SK-N-MC (cell line): Measurements from ENCODE around the gene SLC2A10.

Source experiments
- DNase-seq: peaks from one replicate; pipeline ENCODE4 v3.0.0-alpha.2; 2011; ENCODE audit warnings: low read depth, low spot score
- H3K27ac ChIP-seq: fragments of 200-600 bp; sonication (generic); 2 replicates; pipeline ENCODE4 v1.5.1; 2016; ENCODE audit warnings: mixed run types
- H3K36me3 ChIP-seq: fragments of 200-600 bp; sonication (generic); 2 replicates; pipeline ENCODE4 v1.6.1; 2017; ENCODE audit warnings: antibody characterized with exemption, low read length, mixed read lengths; ENCODE audit not compliant: insufficient read depth
- H3K4me3 ChIP-seq: fragments of 200-600 bp; sonication (generic); 2 replicates; pipeline ENCODE4 v1.5.1; 2016
- H3K9ac ChIP-seq: fragments of 200-600 bp; sonication (generic); 2 replicates; pipeline ENCODE4 v1.8.0; 2017; ENCODE audit warnings: mixed run types, mixed read lengths; ENCODE audit not compliant: insufficient read length
- H3K9me3 ChIP-seq: fragments of 200-600 bp; sonication (generic); 2 replicates; pipeline ENCODE4 v1.6.1; 2017; ENCODE audit warnings: low read depth, mild to moderate bottlenecking, antibody characterized with exemption, low read length, moderate library complexity, mixed read lengths
- EZH2 ChIP-seq: fragments of 200-600 bp; sonication (generic); IDR thresholded peaks from one replicate; pipeline ENCODE4 v1.6.1; 2017; ENCODE audit warnings: antibody characterized with exemption
- FOXP2 ChIP-seq: optimal IDR thresholded peaks from 2 replicates; pipeline ENCODE3; 2011; ENCODE audit warnings: mild to moderate bottlenecking, moderate library complexity; ENCODE audit not compliant: insufficient read depth; ENCODE audit errors: extremely low read length, control extremely low read depth
- POLR2AphosphoS5 ChIP-seq: IDR thresholded peaks from 2 replicates; pipeline ENCODE4 v1.6.1; 2012; ENCODE audit warnings: mild to moderate bottlenecking, low read depth, low read length, borderline replicate concordance

The SLC2A10 gene

DNA sequence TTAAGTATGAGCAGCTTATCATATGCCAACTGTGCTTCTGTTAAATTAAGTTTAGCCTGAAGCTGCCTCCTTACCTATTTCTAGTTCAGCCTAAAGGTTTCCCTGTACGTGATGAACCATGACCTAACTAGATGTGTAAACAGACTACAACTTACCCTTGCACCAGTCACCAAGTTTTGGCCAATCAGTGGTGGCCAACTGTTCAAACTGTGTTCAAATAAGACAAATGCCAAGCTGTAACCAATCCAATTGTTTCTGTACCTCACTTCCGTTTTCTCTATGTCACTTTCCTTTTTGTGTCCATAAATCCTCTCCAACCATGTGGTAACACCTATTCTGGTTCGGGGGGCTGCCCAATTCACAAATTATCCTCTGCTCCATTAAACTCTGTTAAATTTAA is 6.0 kb upstream of the SLC2A10 start:
- Histone ChIP-seq H3K36me3 (no peaks in the 10 kb centered on the region), H3K27ac (no peak overlapping the region), H3K4me3 (no peak overlapping the region), H3K9me3 (0 out of 2 replicates have a peak, but pooled peaks cover 3% of the 10 kb centered on the region), H3K9ac (no peak overlapping the region)
- TF ChIP-seq FOXP2 (no peak), POLR2AphosphoS5 (no peak), EZH2 (no peak)
- DNase-seq: no peak

DNA sequence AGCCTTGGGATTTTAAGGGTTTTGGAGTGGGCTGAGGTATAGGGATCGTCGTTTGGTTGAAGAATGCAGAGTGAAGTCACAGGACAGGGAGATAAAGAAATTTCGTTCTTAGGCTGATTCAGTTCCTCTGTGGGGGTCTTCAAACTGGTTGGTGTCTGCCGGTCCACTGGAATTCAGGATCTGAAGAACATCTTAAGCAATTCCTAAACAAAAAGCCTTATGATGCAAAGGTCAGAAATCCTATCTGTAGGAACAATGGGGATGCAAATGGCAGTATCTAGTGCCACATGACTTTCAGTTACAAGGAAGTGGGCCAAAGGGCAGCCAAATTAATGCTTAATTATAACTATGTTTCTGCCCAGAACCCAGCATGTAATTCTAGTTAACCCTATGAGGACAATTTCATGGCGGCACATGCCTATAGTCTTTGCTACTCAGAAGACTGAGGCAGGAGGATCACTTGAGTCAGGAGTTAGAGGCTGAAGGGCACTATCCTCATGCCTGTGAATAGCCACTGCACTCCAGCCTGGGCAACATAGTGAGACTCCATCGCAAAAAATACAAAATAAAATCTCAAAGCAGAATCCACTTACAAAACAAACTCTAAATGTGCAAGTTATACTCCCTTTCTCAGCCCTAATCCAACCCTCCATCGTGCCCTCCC is 4.6 kb upstream of the SLC2A10 start:
- TF ChIP-seq EZH2 (no peak), POLR2AphosphoS5 (no peak), FOXP2 (no peak)
- H3K9ac ChIP-seq: no peak overlapping the region
- H3K36me3 ChIP-seq: no peaks in the 10 kb centered on the region
- no peak overlapping the region for H3K27ac ChIP-seq
- H3K9me3 ChIP-seq: 0 out of 2 replicates have a peak, but pooled peaks cover 3% of the 10 kb centered on the region
- no peak overlapping the region for H3K4me3 ChIP-seq
- DNase-seq: no peak

DNA sequence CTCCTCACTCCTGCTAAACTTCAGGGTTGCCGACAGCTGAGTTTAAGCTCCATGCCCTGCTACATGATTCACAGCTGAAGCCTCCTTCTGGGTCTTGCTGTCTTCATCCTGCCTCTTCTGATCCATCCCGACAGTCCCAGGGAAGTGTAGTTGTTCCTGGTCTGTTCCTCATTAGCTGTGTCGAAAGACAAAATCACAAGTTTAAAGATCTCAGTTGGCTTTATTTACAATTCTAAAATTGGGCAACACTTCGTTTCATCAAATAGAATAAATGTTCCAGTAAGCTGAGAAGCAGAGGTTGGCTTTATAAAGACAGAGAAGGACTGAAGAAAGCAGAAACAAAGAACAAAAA is 4.1 kb upstream of the SLC2A10 start:
- no peaks in the 10 kb centered on the region for H3K36me3 ChIP-seq
- H3K9me3 ChIP-seq: 0 out of 2 replicates have a peak, but pooled peaks cover 3% of the 10 kb centered on the region
- TF ChIP-seq EZH2 (no peak), POLR2AphosphoS5 (no peak)
- DNase-seq: no peak
- no peak overlapping the region for H3K4me3 ChIP-seq
- no peak overlapping the region for H3K9ac ChIP-seq
- H3K27ac ChIP-seq: no peak overlapping the region

DNA sequence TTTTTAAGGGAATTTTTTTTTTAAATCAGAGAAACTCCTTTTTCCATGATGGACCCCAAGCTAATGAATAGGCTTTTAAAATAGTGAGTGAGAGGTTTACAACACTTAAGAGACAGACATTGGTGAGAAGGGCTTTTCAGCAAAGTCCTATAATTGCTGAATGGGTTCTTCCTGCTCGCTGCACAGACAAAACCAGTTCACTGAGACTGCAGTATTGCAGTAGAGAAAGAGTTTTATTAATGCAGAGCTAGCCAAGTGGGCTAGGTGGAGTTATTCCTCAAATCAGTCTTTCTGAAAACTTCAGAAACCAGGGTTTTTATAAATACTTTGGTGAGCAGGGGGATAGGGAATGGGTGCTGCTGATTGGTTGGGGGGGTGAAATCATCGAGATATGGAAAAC is 3.2 kb upstream of the SLC2A10 start:
- Histone ChIP-seq H3K4me3 (no peak overlapping the region), H3K9me3 (0 out of 2 replicates have a peak, but pooled peaks cover 3% of the 10 kb centered on the region), H3K36me3 (no peaks in the 10 kb centered on the region), H3K27ac (no peak overlapping the region), H3K9ac (no peak overlapping the region)
- no peak for TF ChIP-seq FOXP2
- no peak for TF ChIP-seq EZH2
- no peak for TF ChIP-seq POLR2AphosphoS5
- DNase-seq: no peak

DNA sequence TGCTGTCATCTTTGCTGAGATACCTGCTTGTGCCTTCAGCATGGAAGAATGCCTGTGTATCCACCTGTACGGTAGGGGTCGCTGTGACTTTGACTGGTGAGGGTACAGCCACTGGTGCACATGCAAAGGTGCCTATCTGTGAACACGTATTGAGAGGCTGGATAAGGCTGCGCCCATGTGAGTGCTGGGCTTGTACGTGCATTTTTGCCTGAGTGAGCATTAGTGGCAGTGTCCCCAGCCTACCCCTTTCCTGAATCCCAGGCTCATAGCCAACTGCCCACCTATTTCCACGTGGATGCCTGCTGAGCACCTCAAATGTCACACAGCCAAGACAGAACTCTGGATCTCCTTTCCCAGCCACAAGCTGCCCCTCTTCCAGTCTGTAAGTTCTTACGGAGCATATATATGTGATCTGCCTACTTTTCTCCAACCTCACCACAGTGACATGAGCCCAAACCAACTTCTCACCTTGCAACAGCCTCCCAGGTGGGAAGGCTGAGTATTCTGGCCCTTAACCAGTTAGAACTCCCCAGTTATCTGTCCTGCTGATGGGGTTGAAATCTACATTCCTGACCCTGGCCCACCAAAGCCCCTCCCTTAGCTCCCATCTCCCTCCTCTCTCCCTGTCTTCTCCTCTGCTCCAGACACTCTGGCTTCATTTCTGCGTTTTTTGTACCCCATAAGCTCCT is 1.1 kb upstream of the SLC2A10 start:
- H3K27ac ChIP-seq: no peak overlapping the region
- H3K9me3 ChIP-seq: 0 out of 2 replicates have a peak, but pooled peaks cover 3% of the 10 kb centered on the region
- H3K4me3 ChIP-seq: no peak overlapping the region
- TF ChIP-seq POLR2AphosphoS5 (no peak), EZH2 (no peak)
- no peak for DNase-seq
- H3K9ac ChIP-seq: no peak overlapping the region
- H3K36me3 ChIP-seq: no peaks in the 10 kb centered on the region

DNA sequence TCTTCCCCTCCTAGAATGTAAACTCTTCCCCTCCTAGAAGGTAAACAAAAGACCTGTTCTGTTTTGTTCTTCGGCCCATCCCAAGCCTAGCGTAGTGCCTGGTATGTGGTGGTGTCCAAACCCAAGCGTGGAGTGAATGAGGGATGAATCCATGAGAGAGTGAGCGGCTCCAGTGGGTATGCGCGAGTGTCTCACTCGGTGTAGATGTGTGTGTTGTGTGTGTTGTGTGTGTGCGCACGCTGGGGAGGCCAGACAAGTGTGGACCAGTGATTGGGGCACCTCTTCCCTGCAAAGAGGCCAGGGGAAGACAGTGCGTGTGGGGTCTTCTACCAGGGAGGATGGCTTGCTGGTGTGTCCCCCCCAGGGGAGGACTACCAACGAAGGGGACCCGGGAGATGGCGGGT is 392 bp upstream of the SLC2A10 start:
- H3K27ac ChIP-seq: no peak overlapping the region
- no peaks in the 10 kb centered on the region for H3K36me3 ChIP-seq
- no peak overlapping the region for H3K9ac ChIP-seq
- TF ChIP-seq POLR2AphosphoS5 (no peak), FOXP2 (no peak), EZH2 (no peak)
- no peak for DNase-seq
- 0 out of 2 replicates have a peak, but pooled peaks cover 3% of the 10 kb centered on the region for H3K9me3 ChIP-seq
- no peak overlapping the region for H3K4me3 ChIP-seq

DNA sequence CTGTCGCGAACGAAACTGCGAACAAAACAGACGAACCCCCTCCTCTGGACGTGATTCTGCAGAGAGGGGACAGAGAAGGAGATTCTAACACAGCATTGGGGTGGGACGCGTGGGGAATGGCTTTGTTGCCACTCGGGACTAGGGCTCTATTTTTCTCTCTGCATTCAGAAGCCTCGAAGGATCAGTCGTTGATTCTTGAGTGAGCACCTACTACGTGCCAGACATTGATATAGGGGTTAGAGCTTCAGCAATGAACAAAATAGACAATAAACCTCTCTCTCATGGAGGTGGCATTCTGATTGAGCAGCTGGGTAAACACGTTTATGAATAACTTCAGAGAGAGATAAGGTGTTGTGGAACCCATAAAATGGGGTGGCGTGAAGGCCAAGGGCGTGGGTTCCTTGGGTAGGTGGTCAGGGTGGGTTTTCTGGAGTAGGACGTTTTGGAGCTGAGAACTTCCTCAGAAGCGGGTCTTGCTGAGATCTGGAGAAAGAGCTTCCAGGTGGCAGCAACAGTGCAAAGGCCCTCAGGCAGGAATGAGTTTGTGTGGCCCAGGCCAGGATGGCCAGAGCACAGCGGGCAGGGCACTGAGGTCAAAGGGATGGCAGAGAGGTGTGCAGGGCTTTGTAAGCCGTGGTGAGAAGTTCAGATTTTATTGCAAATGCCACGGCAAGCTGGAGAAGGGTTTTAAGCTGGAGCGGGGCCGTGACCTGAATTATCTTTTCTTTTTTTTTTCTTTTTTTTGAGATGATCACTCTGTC is 884 bp downstream of the SLC2A10 start:
- Histone ChIP-seq H3K36me3 (no peaks in the 10 kb centered on the region), H3K9me3 (0 out of 2 replicates have a peak, but pooled peaks cover 3% of the 10 kb centered on the region), H3K4me3 (no peak overlapping the region), H3K27ac (no peak overlapping the region), H3K9ac (no peak overlapping the region)
- DNase-seq: no peak
- TF ChIP-seq POLR2AphosphoS5: no peak
- no peak for TF ChIP-seq FOXP2

DNA sequence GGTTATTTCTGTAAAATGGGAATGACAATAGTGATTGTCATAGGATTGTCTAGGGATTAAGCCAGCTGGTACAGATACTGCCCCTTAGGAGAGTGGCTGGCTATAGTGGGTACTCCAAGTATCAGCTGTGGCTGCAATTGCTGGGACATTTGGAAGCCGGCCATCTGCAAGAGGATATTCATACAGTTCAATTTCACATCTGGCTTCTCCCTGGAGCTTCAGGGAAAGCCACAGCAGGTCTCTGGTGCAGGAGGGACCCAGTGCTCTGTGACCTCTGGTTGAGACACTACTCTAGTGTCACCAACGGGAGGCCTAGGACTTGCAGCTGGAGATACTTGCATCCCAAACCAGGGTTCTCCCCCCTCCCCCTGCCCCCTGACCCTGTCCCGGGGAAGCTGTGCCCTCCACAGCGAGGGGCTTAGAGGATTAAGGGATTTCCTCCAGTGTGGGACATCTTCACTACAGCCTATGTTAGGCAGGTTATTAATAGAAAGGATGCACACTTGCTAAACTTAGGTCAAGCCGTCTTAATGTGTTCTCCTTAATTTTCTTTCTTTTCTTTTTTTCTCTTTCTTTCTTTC is 2.7 kb downstream of the SLC2A10 start:
- Histone ChIP-seq H3K9ac (no peak overlapping the region), H3K9me3 (no peaks in the 10 kb centered on the region), H3K27ac (no peak overlapping the region), H3K4me3 (no peak overlapping the region), H3K36me3 (no peaks in the 10 kb centered on the region)
- DNase-seq: no peak
- no peak for TF ChIP-seq POLR2AphosphoS5
- no peak for TF ChIP-seq FOXP2
- no peak for TF ChIP-seq EZH2
